Glomerular visceral epithelial cell (primary cell): ENCODE data around the gene ORMDL2.
"Not testable (repeated sequence)": the region's sequence is repeated elsewhere in the genome, so short reads cannot be mapped to it uniquely, and the experiment has no call there.

Source experiments
- DNase-seq: peaks from one replicate; pipeline ENCODE4 v3.0.0-alpha.2; 2016; ENCODE audit errors: extremely low spot score

ORMDL2 gene

GRCh38 chr12:55828357-55828756 is 10.5 kb downstream of the ORMDL2 start:
- no peak for DNase-seq

- DNase-seq = peak; percentile 11
Observed at GRCh38 chr12:55829967-55830600, 12.2 kb downstream of the ORMDL2 start.

GRCh38 chr12:55830601-55831446 is 13.0 kb downstream of the ORMDL2 start:
- peak; percentile 32 for DNase-seq

- no peak for DNase-seq
Observed at GRCh38 chr12:55831447-55831815, 13.6 kb downstream of the ORMDL2 start.

GRCh38 chr12:55833056-55833455 is 15.2 kb downstream of the ORMDL2 start:
- no peak for DNase-seq

GRCh38 chr12:55834400-55834799 is 16.6 kb downstream of the ORMDL2 start:
- DNase-seq = not testable (repeated sequence)

GRCh38 chr12:55838361-55838760 is 20.5 kb downstream of the ORMDL2 start:
- no peak for DNase-seq

- DNase-seq = no peak
Observed at GRCh38 chr12:55839345-55840140, 21.7 kb downstream of the ORMDL2 start.

- no peak for DNase-seq
Observed at GRCh38 chr12:55840581-55841351, 22.9 kb downstream of the ORMDL2 start.

GRCh38 chr12:55842681-55843429 is 25.0 kb downstream of the ORMDL2 start, which contains the start of gene MMP19:
Gene MMP19, minus strand, starts transcription at chr12:55842936. Its CDS starts 106 bp downstream, at chr12:55842830.
- peak; percentile 44 for DNase-seq

GRCh38 chr12:55843431-55843830 is 25.6 kb downstream of the ORMDL2 start:
- DNase-seq = no peak

- no peak for DNase-seq
Observed at GRCh38 chr12:55844961-55845360, 27.1 kb downstream of the ORMDL2 start.

- DNase-seq = no peak
Observed at GRCh38 chr12:55845361-55845760, 27.5 kb downstream of the ORMDL2 start.

GRCh38 chr12:55845785-55846496 is 28.1 kb downstream of the ORMDL2 start:
- DNase-seq = no peak

- no peak for DNase-seq
Observed at GRCh38 chr12:55847033-55847432, 29.2 kb downstream of the ORMDL2 start.

GRCh38 chr12:55847603-55848291 is 29.9 kb downstream of the ORMDL2 start:
- DNase-seq = peak; percentile 65

- no peak for DNase-seq
Observed at GRCh38 chr12:55849616-55850343, 31.9 kb downstream of the ORMDL2 start.

GRCh38 chr12:55850401-55850800 is 32.6 kb downstream of the ORMDL2 start:
- no peak for DNase-seq

GRCh38 chr12:55850893-55851292 is 33.1 kb downstream of the ORMDL2 start:
- DNase-seq = no peak
